Motor neuron (in vitro differentiated cells): ENCODE data around the gene SETMAR. TPM values are rescaled to one million over a fixed set of nuclear protein-coding genes. Genes with fewer than 3 reads are reported as not detected.
A peak's percentile ranks its signal among the peaks of the same experiment; 100 is the strongest.
"Not testable (repeated sequence)": the region's sequence is repeated elsewhere in the genome, so short reads cannot be mapped to it uniquely, and the experiment has no call there.

Experiments used
- ATAC-seq, 8 experiments: fragments of 200-7000 bp; cut with Tn5 transposase; replicated peaks in 6 of 8; 2 replicates each; pipeline ENCODE4 v1.8.0; 2021; ENCODE audit warnings: mild to moderate bottlenecking in 8 of 8, moderate library complexity in 8 of 8
- H3K27ac ChIP-seq, 2 donors: fragments of 250-450 bp; sonication (Bioruptor Pico); 2 replicates each; pipeline ENCODE4 v1.9.0; 2021; ENCODE audit warnings: antibody characterized with exemption in 2 of 2, mild to moderate bottlenecking in 2 of 2, moderate library complexity in 1 of 2
- H3K4me1 ChIP-seq, 2 donors: fragments of 250-450 bp; sonication (Bioruptor Pico); replicated peaks in 1 of 2; 2 replicates each; pipeline ENCODE4 v1.6.1; 2021; ENCODE audit warnings: antibody characterized with exemption in 2 of 2, mild to moderate bottlenecking in 2 of 2, moderate library complexity in 1 of 2
- H3K4me3 ChIP-seq, 5 donors: fragments of 250-450 bp; sonication (Bioruptor Pico); 2 replicates each; pipeline ENCODE4 v1.9.0; 2021; ENCODE audit warnings: antibody characterized with exemption in 5 of 5, mild to moderate bottlenecking in 5 of 5, moderate library complexity in 4 of 5
- WGBS, 10 experiments: fragments of 450-650 bp; shearing (Covaris generic); methylation state at CpG; one replicate each; pipeline ENCODE4 v1.0.0; 2022; 5-methylcytosine and 5-hydroxymethylcytosine counted together
- in situ Hi-C, 9 experiments: fragments of 400-800 bp; cut with MboI; loops; one replicate each; pipeline ENCODE4 v1.15.0; 2021; ENCODE audit warnings: low sequenced_read_pairs in 9 of 9, low pct_unique_long_range_greater_than_20kb in 2 of 9; ENCODE audit not compliant: unreplicated experiment in 9 of 9
- total RNA-seq, 8 experiments: library from RNA; unstranded; fragments of 300-600 nt; gene quantifications; 2 replicates each; pipeline versions ENCODE4 v1.2.3 to v1.2.4, GENCODE V29; 2022

Gene SETMAR
- total RNA-seq, 8 experiments from 2014 or later = 14.0 to 34.0 (median 21.0) TPM

DNA sequence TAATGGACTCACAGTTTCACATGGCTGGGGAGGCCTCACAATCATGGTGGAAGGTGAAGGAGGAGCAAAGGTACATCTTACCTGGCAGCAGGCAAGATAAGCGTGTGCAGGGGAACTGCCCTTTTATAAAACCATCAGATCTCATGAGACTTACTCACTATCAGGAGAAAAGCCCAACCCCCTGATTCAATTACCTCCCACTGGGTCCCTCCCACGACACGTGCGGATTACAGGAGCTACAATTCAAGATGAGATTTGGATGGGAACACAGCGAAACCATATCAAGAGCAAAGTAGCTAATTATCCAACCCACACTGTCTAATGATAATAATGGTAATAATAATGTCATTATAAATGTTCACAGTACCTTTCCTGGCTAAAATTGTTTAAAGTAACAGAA is 6.7 kb upstream of the SETMAR start:
- not testable (repeated sequence) for H3K4me3 ChIP-seq, H3K27ac ChIP-seq, ATAC-seq
- peaks cover 18 to 30% of the 10 kb centered on the region in 2 donors for H3K4me1 ChIP-seq
- 49 to 100% (median 90%) methylated on average over 1 to 3 of the region's 5 CpGs; no CpG with 5 or more reads in 2 of the 10 experiments for WGBS, 10 experiments
- in situ Hi-C loops = loop anchor here in 8 of 9 experiments (25.0 kb wide), 2 partner anchors 1084 to 1109 kb away; partner anchors contain the start of gene CRBN (in 4 of the 8)

DNA sequence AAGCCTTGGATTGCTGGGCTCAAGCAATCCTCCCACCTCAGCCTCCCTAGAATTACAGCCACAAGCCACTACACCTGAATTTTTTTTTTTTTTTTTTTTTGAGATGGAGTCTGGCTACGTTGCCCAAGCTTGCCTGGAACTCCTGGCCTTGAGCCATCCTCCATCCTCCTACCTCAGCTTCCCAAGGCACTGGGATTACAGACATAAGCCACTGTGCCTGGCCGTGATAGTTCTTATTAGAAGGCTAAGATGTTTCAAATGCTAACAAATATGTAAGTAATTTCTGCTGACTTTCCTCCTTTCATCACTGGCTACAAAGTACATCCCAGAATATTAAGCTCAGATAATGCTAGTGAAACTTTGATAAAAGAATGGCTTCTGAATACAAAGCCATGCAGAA is 5.7 kb upstream of the SETMAR start:
- Histone ChIP-seq H3K27ac (no peak overlapping the region), H3K4me1 (peaks cover 18 to 24% of the 10 kb centered on the region in 2 donors), H3K4me3 (no peak overlapping the region)
- in situ Hi-C loops = loop anchor here in 8 of 9 experiments (25.0 kb wide), 2 partner anchors 1085 to 1110 kb away; partner anchors contain the start of gene CRBN (in 4 of the 8)
- ATAC-seq = no peak
- 29 to 100% (median 85%) methylated on average over 1 to 2 of the region's 2 CpGs; no CpG with 5 or more reads in 3 of the 10 experiments for WGBS, 10 experiments

DNA sequence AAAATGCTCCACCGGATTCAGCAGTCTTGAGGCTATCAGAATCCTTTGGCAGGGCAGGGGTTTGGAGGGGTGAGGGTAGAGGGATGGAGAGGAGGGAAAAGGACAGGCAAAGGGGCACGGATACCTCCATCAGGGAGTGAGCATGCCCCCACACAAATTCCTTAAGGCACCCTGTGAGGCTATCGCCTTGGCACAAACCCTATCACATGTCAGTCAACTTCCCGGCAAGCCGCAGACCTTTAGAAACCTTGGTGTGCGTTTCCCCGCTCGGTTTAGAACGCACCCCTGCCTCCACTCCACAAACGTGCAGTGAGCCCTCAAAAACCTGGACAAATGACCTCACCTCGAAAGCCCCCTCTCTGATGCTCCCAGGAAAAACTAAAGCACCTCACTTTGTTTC is 422 bp upstream of the SETMAR start:
- no peak overlapping the region for H3K27ac ChIP-seq
- WGBS, 10 experiments = 71 to 100% (median 89%) methylated on average over 1 to 7 of the region's 11 CpGs; no CpG with 5 or more reads in 4 of the 10 experiments

DNA sequence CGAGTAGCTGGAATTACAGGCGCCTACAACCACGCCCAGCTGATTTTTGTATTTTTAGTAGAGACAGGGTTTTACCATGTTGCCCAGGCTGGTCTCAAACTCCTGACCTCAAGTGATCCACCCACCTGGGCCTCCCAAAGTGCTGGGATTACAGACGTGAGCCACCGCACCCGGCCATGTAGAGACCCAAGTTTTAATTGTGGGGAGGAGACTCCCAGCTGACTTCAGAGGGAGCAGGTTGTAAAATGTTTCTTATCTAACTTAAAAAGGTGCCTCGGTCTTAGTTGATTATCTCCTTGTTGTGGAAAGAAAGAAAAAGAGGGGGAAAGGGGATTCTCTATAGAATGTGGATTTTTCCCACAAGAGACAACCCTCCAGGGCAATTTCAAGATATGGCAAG is 2.0 kb downstream of the SETMAR start:
- H3K4me3 ChIP-seq, in situ Hi-C loops, H3K27ac ChIP-seq, ATAC-seq: not testable (repeated sequence)
- WGBS, 10 experiments = 53 to 100% (median 91%) methylated on average over 1 to 4 of the region's 7 CpGs; no CpG with 5 or more reads in 2 of the 10 experiments
- H3K4me1 ChIP-seq = peaks cover 15 to 21% of the 10 kb centered on the region in 2 donors

More for the DNA sequence above, 422 bp upstream of the SETMAR start:
- Histone ChIP-seq H3K4me3 (peak overlapping the region; percentile 80 to 100 (median 81)), H3K4me1 (peaks cover 15 to 21% of the 10 kb centered on the region in 2 donors)
- ATAC-seq = no peak
- in situ Hi-C loops = no loop called here

DNA sequence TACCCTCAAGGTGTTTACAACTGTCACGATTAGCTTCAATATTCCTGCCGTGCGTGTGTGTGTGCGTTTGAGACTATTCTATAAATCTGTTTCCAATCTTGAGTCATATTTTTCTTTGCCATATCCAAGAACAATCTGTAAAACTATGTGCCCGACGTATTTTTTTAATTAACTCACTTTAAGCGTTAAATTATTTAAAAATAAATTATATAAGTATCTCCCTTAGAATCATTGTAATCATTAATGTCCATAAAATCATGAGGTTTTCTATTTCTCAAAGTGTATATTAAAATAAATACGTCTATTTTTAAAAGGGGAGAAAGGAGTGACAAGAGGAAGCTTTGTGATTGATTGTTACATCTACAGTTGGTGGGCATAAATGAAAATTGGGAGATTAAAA is 2.9 kb downstream of the SETMAR start:
- Histone ChIP-seq H3K27ac (no peak overlapping the region), H3K4me1 (peaks cover 15 to 21% of the 10 kb centered on the region in 2 donors), H3K4me3 (no peak overlapping the region)
- in situ Hi-C loops = no loop called here
- WGBS, 10 experiments = 15 to 97% (median 85%) methylated on average over 5 to 8 of the region's 8 CpGs
- no peak for ATAC-seq

DNA sequence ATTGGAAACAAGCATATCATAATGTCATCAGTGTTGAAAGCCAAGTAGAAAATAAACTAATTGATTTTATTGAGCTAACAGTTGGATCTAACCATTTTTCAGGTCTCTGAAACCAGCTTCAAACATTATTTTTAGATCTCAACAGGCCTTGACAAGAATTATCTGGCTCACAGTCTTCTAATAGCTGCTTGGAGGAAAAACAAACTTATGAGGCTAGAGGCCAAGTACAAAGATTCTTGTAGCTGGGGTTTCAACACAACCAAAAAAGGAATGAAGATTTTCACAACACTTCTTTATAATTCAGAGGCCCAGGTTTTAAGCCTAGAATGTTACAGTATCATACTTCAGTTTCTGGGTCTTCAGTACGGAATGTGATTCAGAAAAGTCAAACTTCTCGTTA is 3.7 kb downstream of the SETMAR start:
- 40 to 96% (median 88%) methylated on average over 1 to 2 of the region's 2 CpGs; no CpG with 5 or more reads in 3 of the 10 experiments for WGBS, 10 experiments
- no peak overlapping the region for H3K4me3 ChIP-seq
- in situ Hi-C loops = no loop called here
- peak in 1 of 8 experiments; percentile 5 for ATAC-seq
- peaks cover 15 to 21% of the 10 kb centered on the region in 2 donors for H3K4me1 ChIP-seq
- H3K27ac ChIP-seq = no peak overlapping the region

DNA sequence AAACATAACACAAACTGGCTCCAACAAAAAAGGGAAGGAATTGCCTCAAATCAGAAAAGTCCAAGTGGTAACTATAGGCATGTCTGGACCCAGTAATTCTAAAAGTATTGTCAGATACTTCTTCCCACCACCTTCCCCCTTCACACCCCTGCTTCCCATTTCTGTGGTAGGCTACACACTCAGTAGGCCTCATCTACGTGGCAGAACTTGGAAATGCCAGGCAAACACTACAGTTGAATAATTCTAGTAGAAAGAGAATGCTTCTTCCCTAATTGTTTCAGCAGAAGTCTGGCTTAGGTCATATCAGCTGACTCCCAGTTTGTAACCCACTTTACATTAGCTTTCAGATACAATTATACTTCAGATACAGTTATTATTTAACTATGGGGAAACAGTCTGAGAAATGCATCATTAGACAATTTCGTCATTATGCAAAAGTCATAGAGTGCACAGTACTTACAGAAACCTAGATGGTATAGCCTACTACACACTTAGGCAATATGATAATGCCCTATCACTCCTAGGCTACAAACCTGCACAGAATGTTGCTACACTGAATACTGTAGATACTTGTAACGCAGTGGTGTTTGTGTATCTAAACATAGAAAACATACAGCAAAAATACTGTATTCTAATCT is 6.4 kb downstream of the SETMAR start:
- ATAC-seq = peak in 1 of 8 experiments; percentile 69
- H3K4me3 ChIP-seq = no peak overlapping the region
- WGBS, 10 experiments = 39 to 100% (median 75%) methylated on average over 1 to 3 of the region's 3 CpGs; no CpG with 5 or more reads in 2 of the 10 experiments
- in situ Hi-C loops = no loop called here
- peaks cover 10 to 14% of the 10 kb centered on the region in 2 donors for H3K4me1 ChIP-seq
- H3K27ac ChIP-seq = no peak overlapping the region

DNA sequence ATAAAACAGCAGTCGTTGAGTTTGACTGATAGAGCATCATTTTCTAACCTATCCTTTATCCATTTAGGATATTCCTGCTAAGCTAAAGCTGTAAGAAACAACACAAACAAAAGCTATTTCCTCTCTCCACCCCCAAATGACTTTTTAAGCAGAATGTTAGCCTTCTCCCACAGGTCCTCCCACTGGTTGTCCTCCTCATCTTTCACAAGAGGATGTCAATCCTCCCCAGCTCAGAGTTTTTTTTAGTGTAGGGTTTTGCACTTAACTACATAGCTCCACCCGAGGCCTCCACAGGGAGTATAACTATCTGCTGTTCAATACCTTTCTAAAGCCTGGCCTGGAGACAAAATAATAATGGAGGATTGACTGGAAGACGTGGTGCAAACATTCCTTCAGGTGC is 7.8 kb downstream of the SETMAR start:
- in situ Hi-C loops = no loop called here
- Histone ChIP-seq H3K27ac (no peak overlapping the region), H3K4me1 (peaks cover 0 to 4% of the 10 kb centered on the region in 2 donors), H3K4me3 (no peak overlapping the region)
- WGBS, 10 experiments = 27 to 100% (median 67%) methylated on average over 1 to 3 of the region's 3 CpGs
- ATAC-seq = no peak

DNA sequence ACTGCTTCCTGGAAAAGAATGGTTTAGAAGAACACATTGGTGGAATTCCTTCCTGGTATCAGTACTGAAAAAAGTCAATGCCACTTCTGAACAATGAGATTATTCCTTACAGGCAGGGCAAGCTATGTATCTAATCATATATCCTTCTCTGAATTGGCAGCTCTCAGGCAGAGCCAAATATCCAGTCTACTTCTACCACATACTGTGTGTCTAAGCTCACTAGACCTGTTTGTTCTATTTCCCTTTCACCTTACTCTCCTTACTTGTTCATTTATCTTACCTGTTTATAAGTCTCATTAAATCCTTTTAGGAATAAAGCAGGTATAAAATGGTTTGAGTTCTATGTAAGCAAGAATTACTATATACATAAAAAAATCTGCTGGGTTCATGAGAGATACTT is 8.3 kb downstream of the SETMAR start:
- Histone ChIP-seq H3K27ac (no peak overlapping the region), H3K4me3 (no peak overlapping the region), H3K4me1 (peaks cover 0 to 2% of the 10 kb centered on the region in 2 donors)
- in situ Hi-C loops = no loop called here
- ATAC-seq = no peak

DNA sequence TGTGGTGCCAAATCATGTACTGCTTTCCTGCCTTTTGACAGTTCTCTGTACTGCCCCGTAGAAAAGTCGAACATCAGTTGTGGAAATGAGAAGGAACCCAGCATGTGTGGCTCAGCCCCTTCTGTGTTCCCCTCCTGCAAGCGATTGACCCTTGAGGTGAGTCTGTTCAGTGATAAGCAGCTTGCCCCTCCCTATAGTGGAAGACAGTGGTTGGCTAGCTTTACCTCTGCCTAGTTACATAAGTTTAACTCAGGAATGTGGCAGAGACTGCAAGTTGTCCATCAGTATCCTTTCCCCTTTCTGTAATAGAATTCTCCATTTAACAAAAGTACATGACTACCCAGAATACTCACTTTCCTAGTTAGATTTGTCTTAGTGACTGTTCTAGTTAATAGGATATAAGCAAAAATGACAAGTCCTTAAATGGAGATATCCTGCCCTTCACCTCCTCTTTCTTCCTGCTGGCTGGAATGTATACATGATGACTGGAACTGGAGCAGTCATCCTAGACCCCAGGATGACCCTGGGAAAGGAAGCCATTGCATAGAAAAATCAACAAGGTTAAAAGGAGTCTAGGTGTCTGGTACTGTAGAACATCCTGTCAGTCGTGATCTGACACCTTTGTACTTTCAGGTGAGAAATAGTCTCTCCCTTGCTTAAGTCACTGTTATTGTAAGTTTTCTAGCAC is 10.6 kb downstream of the SETMAR start:
- Histone ChIP-seq H3K4me3 (no peak overlapping the region), H3K4me1 (no peaks in the 10 kb centered on the region), H3K27ac (no peak overlapping the region)
- no peak for ATAC-seq
- WGBS, 10 experiments = 80 to 100% (median 98%) methylated on average over 2 to 4 of the region's 4 CpGs; no CpG with 5 or more reads in 4 of the 10 experiments
- in situ Hi-C loops = no loop called here

DNA sequence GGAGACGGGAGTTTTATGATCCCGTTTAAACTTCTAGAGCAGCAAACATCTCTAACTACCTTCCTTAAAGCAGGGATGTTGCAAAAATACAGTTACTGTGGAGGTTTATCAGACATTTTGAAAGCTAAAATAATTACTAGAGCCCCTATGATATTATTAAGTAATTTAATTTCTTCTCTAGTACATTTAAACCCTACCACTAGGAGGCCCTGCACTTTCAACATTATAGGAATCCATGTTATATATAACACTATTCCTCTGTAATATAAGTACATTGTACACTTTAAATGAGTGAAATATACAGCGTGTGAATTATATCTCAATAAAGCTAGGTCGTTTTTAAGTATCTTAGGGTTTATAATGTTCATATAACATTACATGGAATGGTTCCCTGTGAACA is 11.5 kb downstream of the SETMAR start:
- Histone ChIP-seq H3K4me1 (no peaks in the 10 kb centered on the region), H3K4me3 (no peak overlapping the region), H3K27ac (no peak overlapping the region)
- no peak for ATAC-seq
- in situ Hi-C loops = no loop called here
- WGBS, 10 experiments = 40 to 100% (median 77%) methylated on average over 1 to 4 of the region's 4 CpGs; no CpG with 5 or more reads in 1 of the 10 experiments

DNA sequence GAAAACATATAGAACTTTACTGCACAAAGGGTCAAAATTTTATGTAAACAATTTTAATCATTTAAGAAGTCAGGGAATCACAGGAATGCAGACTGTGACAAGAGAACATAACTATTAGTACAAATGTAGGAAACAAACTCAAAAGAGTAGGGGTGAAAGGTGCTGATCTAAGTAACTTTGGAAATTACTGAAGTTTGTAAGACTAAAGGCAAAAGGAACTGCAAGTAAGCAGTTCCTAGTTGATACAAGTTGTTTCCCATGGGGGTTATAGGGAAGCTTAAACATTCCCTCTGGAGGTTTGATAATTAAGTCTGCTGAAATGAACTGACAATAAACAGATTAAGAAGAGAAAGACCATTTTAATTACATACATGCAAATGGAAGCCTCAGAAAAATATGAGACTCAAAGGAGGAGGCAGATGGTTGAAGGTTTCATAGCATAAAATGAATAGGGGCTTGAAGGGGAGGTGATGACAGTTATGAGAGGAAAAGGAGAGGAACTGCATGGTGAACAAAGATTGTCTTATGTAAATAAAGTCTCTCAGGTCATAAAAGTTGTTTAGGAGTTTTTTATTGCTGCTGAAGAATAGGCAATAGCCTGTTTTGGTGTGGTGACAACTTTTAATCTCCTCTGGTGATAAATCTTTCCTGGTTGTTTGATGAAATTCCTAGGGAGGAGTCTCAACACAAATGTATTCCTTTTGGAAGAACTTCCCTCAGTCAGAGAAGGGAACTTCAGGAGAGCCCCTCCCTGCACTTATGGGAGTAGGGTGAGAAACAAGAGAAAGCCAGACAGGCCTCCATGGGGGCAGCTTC is 17.1 kb downstream of the SETMAR start:
- in situ Hi-C loops = no loop called here
- no peak overlapping the region for H3K27ac ChIP-seq
- peak in 3 of 8 experiments; percentile 59 to 85 (median 80) for ATAC-seq
- H3K4me1 ChIP-seq = peaks cover 4 to 5% of the 10 kb centered on the region in 2 donors
- no peak overlapping the region for H3K4me3 ChIP-seq

DNA sequence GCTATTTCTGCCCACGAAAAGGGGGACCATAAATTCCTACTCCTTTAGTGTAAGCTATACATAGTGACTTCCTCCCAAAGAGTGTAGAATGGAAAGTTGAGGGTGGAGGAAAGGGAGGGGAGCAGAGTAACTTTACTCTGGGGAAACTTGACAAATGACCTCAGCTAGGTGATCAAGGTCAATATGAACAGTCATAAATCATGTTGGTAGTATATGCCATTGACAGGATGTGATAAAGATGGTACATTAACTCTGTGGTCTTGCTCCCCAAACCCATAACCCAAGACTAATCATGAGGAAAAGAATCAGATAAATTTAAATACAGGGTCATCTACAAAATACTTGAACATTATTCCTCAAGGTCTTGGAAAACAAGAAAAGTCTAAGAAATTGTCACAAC is 18.6 kb downstream of the SETMAR start:
- H3K4me1 ChIP-seq = peaks cover 4 to 5% of the 10 kb centered on the region in 2 donors
- no peak overlapping the region for H3K4me3 ChIP-seq
- WGBS, 10 experiments = 0 to 100% (median 70%) methylated on average over 1 of the region's 1 CpG; no CpG with 5 or more reads in 3 of the 10 experiments
- no peak overlapping the region for H3K27ac ChIP-seq
- no peak for ATAC-seq
- in situ Hi-C loops = no loop called here
